HEK293 (cell line): ENCODE results near the gene CYP2D6.

Source experiments
- BCL11A ChIP-seq: fragments of 450-650 bp; formaldehyde crosslinking; IDR thresholded peaks from 2 replicates; pipeline ENCODE4 v1.5.1; 2016; ENCODE audit warnings: low read depth, missing biosample characterization, missing genetic modification characterization
- CTCF ChIP-seq: fragments of 450-650 bp; formaldehyde crosslinking; IDR thresholded peaks from 2 replicates; pipeline ENCODE4 v1.5.1; 2016; ENCODE audit warnings: missing biosample characterization, missing genetic modification characterization
- MZF1 ChIP-seq: fragments of 450-650 bp; formaldehyde crosslinking; IDR thresholded peaks from 2 replicates; pipeline ENCODE4 v1.5.1; 2017; ENCODE audit warnings: missing biosample characterization, missing genetic modification characterization, borderline replicate concordance
- RBAK ChIP-seq: fragments of 450-650 bp; formaldehyde crosslinking; IDR thresholded peaks from 2 replicates; pipeline ENCODE4 v1.5.1; 2016; ENCODE audit warnings: missing biosample characterization, missing genetic modification characterization
- ZBTB10 ChIP-seq: fragments of 450-650 bp; formaldehyde crosslinking; IDR thresholded peaks from 2 replicates; pipeline ENCODE4 v1.5.1; 2016; ENCODE audit warnings: missing biosample characterization, missing genetic modification characterization
- ZNF610 ChIP-seq: fragments of 450-650 bp; formaldehyde crosslinking; IDR thresholded peaks from 2 replicates; pipeline ENCODE4 v1.5.1; 2016; ENCODE audit warnings: missing biosample characterization, missing genetic modification characterization, borderline replicate concordance
- ZNF670 ChIP-seq: fragments of 450-650 bp; formaldehyde crosslinking; IDR thresholded peaks from 2 replicates; pipeline ENCODE4 v1.5.1; 2016; ENCODE audit warnings: missing biosample characterization, missing genetic modification characterization, low read depth

GRCh38 chr22:42116848-42117424, 13.7 kb downstream of the CYP2D6 start:
- TF ChIP-seq MZF1 (tag by site-specific recombination) (no peak), ZNF670 (tag by site-specific recombination) (no peak), ZNF610 (tag by site-specific recombination) (no peak), RBAK (no peak), BCL11A (tag by site-specific recombination) (no peak), ZBTB10 (tag by site-specific recombination) (no peak), CTCF (no peak)
